Endodermal cell (in vitro differentiated cells): ENCODE results near the gene C1R. TPM values are rescaled to one million over a fixed set of nuclear protein-coding genes. Genes with fewer than 3 reads are reported as not detected.

Experiments
- DNase-seq: peaks from one replicate; pipeline ENCODE4 v3.0.0-alpha.2; 2017
- H3K27ac ChIP-seq: 2 replicates; pipeline ENCODE4 v1.5.1; 2013; ENCODE audit warnings: mild to moderate bottlenecking, low read depth, low read length, moderate library complexity
- H3K27me3 ChIP-seq: 2 replicates; pipeline ENCODE4 v1.6.1; 2013; ENCODE audit warnings: mild to moderate bottlenecking, low read length, moderate library complexity; ENCODE audit not compliant: insufficient read depth, control insufficient read depth, poor library complexity, severe bottlenecking
- H3K36me3 ChIP-seq: 2 replicates; pipeline ENCODE4 v1.7.0; 2013; ENCODE audit warnings: mild to moderate bottlenecking, low read length, moderate library complexity; ENCODE audit not compliant: control insufficient read depth, insufficient read depth
- H3K4me1 ChIP-seq: one replicate; pipeline ENCODE4 v1.7.0; 2013; ENCODE audit warnings: low read length; ENCODE audit not compliant: control insufficient read depth, insufficient read depth
- H3K4me3 ChIP-seq: 2 replicates; pipeline ENCODE4 v1.5.1; 2013; ENCODE audit warnings: mild to moderate bottlenecking, low read length, moderate library complexity
- H3K9ac ChIP-seq: 2 replicates; pipeline ENCODE4 v1.6.1; 2013; ENCODE audit warnings: mild to moderate bottlenecking, low read length, moderate library complexity; ENCODE audit not compliant: poor library complexity, severe bottlenecking; ENCODE audit errors: extremely low read depth
- H3K9me3 ChIP-seq: 2 replicates; pipeline ENCODE4 v1.6.1; 2013; ENCODE audit warnings: mild to moderate bottlenecking, low read length, moderate library complexity; ENCODE audit not compliant: control insufficient read depth
- H3K27ac Mint-ChIP-seq: 2 replicates; pipeline ENCODE4 v1.8.0; 2020; ENCODE audit warnings: mixed read lengths
- H3K27me3 Mint-ChIP-seq: 2 replicates; pipeline ENCODE4 v1.8.0; 2021; ENCODE audit warnings: mild to moderate bottlenecking, mixed read lengths; ENCODE audit not compliant: insufficient read depth
- H3K36me3 Mint-ChIP-seq: 2 replicates; pipeline ENCODE4 v1.8.0; 2020; ENCODE audit warnings: low read depth, mixed read lengths
- H3K4me1 Mint-ChIP-seq: 2 replicates; pipeline ENCODE4 v1.8.0; 2020; ENCODE audit warnings: mixed read lengths
- H3K4me3 Mint-ChIP-seq: 2 replicates; pipeline ENCODE4 v1.8.0; 2020; ENCODE audit warnings: mild to moderate bottlenecking, moderate library complexity, mixed read lengths
- H3K9me3 Mint-ChIP-seq: 2 replicates; pipeline ENCODE4 v1.8.0; 2020; ENCODE audit warnings: mild to moderate bottlenecking, mixed read lengths
- WGBS, 2 experiments: methylation state at CpG; one replicate each; pipeline versions ENCODE4 v1.1.5 to v1.1.7; 2013; ENCODE audit warnings: missing lambda C conversion rate in 2 of 2, mixed read lengths in 1 of 2; ENCODE audit not compliant: insufficient coverage in 1 of 2, insufficient read length in 1 of 2; 5-methylcytosine and 5-hydroxymethylcytosine counted together
- total RNA-seq, 2 donors: library from RNA; stranded (reverse); fragmentation: NEBNext Ultra II Directional in 1 of 2; extraction: Animal tissue kit (Norgen Biotek cat#: 25700) in 1 of 2; gene quantifications; 2 replicates in 1 of 2; 3 replicates in 1 of 2; pipeline ENCODE4 v1.2.1, GENCODE V29; 2021
- TF ChIP-seq, protein P1 (sequence below): fragments of 200-600 bp; sonication (generic); conservative IDR thresholded peaks from 2 replicates; pipeline ENCODE4 v1.5.0; 2021; ENCODE audit warnings: antibody characterized with exemption, mild to moderate bottlenecking

Gene C1R
- total RNA-seq, 2 donors from 2014 or later, result 3.9 TPM

DNA sequence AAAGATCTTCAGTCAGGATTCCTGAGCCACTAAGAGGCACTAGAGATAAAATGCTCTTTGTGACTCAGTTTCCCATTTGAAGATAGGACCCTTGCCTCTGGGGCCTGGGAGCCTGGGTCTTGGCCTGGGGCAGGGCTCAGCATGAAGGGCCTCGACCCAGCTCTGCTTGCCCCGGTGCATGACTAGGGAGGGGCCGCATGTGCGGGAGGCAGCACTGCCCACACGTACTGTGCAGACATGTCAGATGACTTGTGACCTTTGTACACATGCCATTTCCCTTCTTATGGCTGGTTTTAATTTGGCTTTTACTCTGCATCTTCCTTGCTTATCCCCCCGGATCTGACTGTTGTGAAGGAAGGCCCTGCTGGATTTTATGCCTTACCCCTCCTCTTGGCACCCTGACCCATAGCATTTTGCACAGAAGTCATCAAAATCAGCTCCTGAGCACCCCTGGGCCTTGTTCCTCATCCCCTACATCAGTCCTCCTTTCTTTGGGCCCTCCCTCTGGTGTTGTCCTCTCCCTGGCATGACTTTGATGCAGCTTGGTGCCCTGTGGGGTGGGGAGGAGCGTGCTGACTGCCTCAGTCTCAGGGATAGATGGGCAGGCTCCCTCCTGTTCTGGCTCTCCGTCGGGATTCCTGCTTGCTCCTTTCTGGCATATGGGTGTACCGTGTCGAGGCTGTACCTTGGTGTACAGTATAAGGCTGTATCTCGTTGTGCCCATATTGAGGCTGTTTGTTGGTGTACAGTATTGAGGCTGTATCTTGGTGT is 42.3 kb upstream of the C1R start:
- Histone ChIP-seq H3K36me3 (peaks cover 32% of the 10 kb centered on the region), H3K9ac (no peak overlapping the region), H3K9me3 (no peaks in the 10 kb centered on the region), H3K27me3 (no peaks in the 10 kb centered on the region), H3K4me3 (no peak overlapping the region), H3K4me1 (no peaks in the 10 kb centered on the region), H3K27ac (no peak overlapping the region)
- H3K36me3 Mint-ChIP-seq, result peaks cover 66% of the 10 kb centered on the region
- no peak for DNase-seq
- peaks cover 16% of the 10 kb centered on the region for H3K4me1 Mint-ChIP-seq
- no peaks in the 10 kb centered on the region for H3K9me3 Mint-ChIP-seq
- WGBS, 2 experiments, result 93 to 96% methylated on average over 8 to 12 of the region's 12 CpGs
- no peak overlapping the region for H3K4me3 Mint-ChIP-seq
- TF ChIP-seq, protein P1, sequence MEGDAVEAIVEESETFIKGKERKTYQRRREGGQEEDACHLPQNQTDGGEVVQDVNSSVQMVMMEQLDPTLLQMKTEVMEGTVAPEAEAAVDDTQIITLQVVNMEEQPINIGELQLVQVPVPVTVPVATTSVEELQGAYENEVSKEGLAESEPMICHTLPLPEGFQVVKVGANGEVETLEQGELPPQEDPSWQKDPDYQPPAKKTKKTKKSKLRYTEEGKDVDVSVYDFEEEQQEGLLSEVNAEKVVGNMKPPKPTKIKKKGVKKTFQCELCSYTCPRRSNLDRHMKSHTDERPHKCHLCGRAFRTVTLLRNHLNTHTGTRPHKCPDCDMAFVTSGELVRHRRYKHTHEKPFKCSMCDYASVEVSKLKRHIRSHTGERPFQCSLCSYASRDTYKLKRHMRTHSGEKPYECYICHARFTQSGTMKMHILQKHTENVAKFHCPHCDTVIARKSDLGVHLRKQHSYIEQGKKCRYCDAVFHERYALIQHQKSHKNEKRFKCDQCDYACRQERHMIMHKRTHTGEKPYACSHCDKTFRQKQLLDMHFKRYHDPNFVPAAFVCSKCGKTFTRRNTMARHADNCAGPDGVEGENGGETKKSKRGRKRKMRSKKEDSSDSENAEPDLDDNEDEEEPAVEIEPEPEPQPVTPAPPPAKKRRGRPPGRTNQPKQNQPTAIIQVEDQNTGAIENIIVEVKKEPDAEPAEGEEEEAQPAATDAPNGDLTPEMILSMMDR, result no peak
- no peak overlapping the region for H3K27ac Mint-ChIP-seq
- peaks cover 3% of the 10 kb centered on the region for H3K27me3 Mint-ChIP-seq

DNA sequence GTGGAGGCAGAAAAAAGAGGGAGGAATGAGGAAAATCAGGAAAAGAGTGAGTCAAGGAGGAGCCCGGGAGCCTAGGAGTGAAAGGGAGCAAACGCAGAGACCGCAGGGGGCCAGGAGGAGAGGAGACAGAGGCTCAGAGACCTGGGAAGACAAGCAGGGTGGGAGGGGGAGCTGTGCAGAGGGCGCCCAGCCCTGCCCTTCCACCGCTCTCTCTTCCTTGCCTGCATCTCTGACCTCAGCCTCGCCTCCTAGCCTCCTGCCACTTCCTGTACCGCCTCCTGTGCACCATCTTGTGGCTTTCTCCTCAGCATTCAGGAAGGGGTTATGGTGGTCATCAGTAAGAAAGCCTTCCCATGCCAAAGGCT is 39.2 kb upstream of the C1R start:
- Mint-ChIP-seq H3K4me1 (peaks cover 35% of the 10 kb centered on the region), H3K36me3 (peaks cover 38% of the 10 kb centered on the region), H3K27ac (no peak overlapping the region), H3K9me3 (no peaks in the 10 kb centered on the region), H3K27me3 (peaks cover 3% of the 10 kb centered on the region), H3K4me3 (peak overlapping the region; percentile 75)
- peaks cover 14% of the 10 kb centered on the region for H3K4me1 ChIP-seq
- no peak overlapping the region for H3K27ac ChIP-seq
- H3K9ac ChIP-seq, result no peak overlapping the region
- 0 to 42% methylated on average over 3 to 7 of the region's 7 CpGs for WGBS, 2 experiments
- TF ChIP-seq, protein P1, result no peak
- H3K27me3 ChIP-seq, result no peaks in the 10 kb centered on the region
- no peak for DNase-seq
- H3K36me3 ChIP-seq, result peaks cover 13% of the 10 kb centered on the region
- H3K4me3 ChIP-seq, result peak overlapping the region; percentile 88
- H3K9me3 ChIP-seq, result no peaks in the 10 kb centered on the region

DNA sequence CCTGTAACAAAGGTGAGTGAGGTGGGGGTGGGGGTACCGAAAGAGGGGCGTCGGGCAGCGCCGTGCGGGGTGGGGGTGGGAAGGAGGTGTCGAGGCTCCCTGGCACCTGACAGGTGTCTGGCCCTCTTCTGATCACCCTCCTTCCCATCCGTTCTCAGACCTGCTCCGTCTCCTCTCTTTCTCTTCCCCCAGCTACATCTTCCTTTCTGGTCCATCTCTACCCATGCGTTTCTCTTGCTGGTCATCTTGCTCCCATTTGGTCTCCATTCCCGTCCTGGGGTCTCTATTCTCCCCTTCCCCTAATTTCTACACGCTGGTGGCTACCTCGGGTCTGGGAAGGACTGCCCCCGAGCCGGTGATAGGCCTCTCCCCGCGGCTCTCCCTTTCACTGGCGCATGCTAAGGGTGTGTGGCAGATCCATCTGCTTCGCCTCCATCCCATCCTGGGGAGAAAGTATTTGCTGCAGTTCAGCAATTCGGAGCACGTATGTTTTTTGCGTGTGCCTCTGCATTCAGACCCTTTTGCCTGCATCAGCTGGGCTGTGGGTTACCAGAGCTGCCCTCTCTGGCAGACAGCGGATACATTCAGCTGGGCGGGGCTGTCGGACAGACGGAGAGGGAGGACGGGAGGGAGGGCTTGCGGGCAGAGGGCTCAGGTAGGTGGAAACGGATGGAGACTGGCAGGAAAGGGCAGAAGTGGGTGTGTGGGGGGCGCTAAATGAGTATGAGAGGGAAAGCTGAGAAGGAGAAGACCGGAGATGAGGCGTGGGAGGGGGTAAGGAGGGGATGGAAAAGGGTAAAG is 38.7 kb upstream of the C1R start:
- Mint-ChIP-seq H3K9me3 (no peaks in the 10 kb centered on the region), H3K4me1 (peaks cover 35% of the 10 kb centered on the region), H3K36me3 (peaks cover 34% of the 10 kb centered on the region), H3K27me3 (peaks cover 3% of the 10 kb centered on the region), H3K27ac (peak overlapping the region; percentile 93), H3K4me3 (peak overlapping the region; percentile 75)
- Histone ChIP-seq H3K4me3 (peak overlapping the region; percentile 88), H3K27me3 (no peaks in the 10 kb centered on the region), H3K9me3 (no peaks in the 10 kb centered on the region), H3K9ac (peak overlapping the region; percentile 75), H3K36me3 (peaks cover 9% of the 10 kb centered on the region), H3K27ac (no peak overlapping the region), H3K4me1 (peaks cover 14% of the 10 kb centered on the region)
- TF ChIP-seq, protein P1, result no peak
- 1 to 2% methylated on average over 20 to 25 of the region's 32 CpGs for WGBS, 2 experiments
- DNase-seq, result peak; percentile 93
